PFSK-1 (cell line): Measurements from ENCODE around the gene LIN54.

Experiments
- POLR2AphosphoS5 ChIP-seq: IDR thresholded peaks from 2 replicates; pipeline ENCODE4 v1.6.1; 2012; ENCODE audit warnings: low read depth, mild to moderate bottlenecking, control low read depth, low read length, moderate library complexity
- TAF1 ChIP-seq: IDR thresholded peaks from 2 replicates; pipeline ENCODE4 v1.6.1; 2012; ENCODE audit warnings: low read length, control low read depth, borderline replicate concordance; ENCODE audit not compliant: insufficient read depth
- TF ChIP-seq, protein P1 (sequence below), 2 experiments: IDR thresholded peaks; 2 replicates each; pipeline versions ENCODE4 v1.6.1 to v1.8.0; 2011 to 2012; ENCODE audit warnings: low read depth in 2 of 2, low read length in 2 of 2, control low read depth in 1 of 2, inconsistent platforms in 1 of 2, mild to moderate bottlenecking in 1 of 2, moderate library complexity in 1 of 2; ENCODE audit not compliant: insufficient read depth in 1 of 2

DNA sequence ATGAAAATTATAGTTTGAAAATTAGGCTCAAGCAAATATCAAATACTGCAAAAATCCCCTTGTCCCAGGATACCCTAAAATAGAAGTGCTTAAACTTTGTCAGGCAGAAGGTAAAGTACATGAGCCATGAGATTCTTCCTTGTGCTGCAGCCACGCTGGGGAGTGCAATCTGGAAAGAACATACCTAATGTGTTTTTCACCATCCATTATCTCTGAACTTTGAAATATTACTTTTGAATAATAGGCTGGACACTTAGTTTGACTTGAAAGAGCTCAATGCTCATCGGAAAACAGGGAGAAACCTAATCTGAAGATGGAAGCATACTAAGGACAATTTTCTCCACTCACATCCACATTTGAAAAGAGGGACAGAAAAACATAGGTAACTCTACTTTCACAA lies 91.2 kb downstream of the LIN54 start:
- TF ChIP-seq TAF1: no peak
- TF ChIP-seq, protein P1, sequence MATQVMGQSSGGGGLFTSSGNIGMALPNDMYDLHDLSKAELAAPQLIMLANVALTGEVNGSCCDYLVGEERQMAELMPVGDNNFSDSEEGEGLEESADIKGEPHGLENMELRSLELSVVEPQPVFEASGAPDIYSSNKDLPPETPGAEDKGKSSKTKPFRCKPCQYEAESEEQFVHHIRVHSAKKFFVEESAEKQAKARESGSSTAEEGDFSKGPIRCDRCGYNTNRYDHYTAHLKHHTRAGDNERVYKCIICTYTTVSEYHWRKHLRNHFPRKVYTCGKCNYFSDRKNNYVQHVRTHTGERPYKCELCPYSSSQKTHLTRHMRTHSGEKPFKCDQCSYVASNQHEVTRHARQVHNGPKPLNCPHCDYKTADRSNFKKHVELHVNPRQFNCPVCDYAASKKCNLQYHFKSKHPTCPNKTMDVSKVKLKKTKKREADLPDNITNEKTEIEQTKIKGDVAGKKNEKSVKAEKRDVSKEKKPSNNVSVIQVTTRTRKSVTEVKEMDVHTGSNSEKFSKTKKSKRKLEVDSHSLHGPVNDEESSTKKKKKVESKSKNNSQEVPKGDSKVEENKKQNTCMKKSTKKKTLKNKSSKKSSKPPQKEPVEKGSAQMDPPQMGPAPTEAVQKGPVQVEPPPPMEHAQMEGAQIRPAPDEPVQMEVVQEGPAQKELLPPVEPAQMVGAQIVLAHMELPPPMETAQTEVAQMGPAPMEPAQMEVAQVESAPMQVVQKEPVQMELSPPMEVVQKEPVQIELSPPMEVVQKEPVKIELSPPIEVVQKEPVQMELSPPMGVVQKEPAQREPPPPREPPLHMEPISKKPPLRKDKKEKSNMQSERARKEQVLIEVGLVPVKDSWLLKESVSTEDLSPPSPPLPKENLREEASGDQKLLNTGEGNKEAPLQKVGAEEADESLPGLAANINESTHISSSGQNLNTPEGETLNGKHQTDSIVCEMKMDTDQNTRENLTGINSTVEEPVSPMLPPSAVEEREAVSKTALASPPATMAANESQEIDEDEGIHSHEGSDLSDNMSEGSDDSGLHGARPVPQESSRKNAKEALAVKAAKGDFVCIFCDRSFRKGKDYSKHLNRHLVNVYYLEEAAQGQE (IDR thresholded peaks at IDR 0.05; ENCODE audit: insufficient read depth in 1 of 2, low read depth in 2 of 2, low read length in 2 of 2): no peak
- TF ChIP-seq POLR2AphosphoS5: no peak
